ENCODE measurements around the gene CSNK2A2. TPM values are rescaled to one million over a fixed set of nuclear protein-coding genes. Genes with fewer than 3 reads are reported as not detected.
A peak's percentile ranks its signal among the peaks of the same experiment; 100 is the strongest.

CSNK2A2 gene
- total and polyA plus RNA-seq, 9 of the 15 experiments (the other 6 are each of a cell fraction or from before 2014, with no cell fraction given), result 20.8 to 109 (median 44.7) TPM

DNA sequence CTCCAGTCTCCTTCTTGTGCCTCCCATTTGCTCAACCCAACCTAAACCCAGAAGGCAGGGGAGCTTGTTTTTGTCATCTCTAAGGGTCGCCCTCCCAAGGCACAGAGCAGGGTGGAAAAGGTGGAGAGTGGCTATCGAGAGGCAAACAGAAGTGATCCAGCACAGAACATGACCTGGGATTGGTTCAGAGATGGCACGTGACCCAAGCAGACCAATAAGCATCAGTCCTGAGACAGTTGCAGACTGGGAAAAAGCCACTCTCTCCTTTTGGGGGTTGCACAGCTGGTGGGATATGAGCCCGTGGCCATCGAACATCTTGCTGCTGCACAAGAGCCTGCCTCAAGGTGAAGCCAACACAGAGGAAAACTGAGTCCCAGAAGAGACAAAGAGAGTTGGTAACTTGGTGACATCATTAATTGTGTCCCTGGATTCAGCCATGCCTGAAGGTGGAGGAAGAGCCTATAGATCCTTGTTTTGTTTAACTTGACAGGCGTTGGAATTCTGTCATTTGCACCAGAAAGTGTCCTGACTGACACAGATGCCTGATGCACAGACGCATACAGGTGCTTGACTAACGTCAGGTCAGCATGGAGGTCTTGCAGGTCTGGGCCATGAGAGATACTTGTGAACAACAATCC, 28.2 kb upstream of the CSNK2A2 start:
- Histone ChIP-seq H4K20me1 (replicated peaks; ENCODE audit: control insufficient read depth, insufficient read depth, low read length) (no peaks in the 10 kb centered on the region), H3K4me3 (no peak overlapping the region), H3K4me1 (replicated peaks in 1 of 2; ENCODE audit: control insufficient read depth in 2 of 2, insufficient read depth in 2 of 2, low read length in 2 of 2) (no peaks in the 10 kb centered on the region; a peak in 2 of 5 replicates), H3K9ac (ENCODE audit: insufficient read depth in 1 of 2, low read depth in 2 of 2, low read length in 2 of 2) (no peak overlapping the region; a peak in 1 of 4 replicates), H3K27ac (ENCODE audit: extremely low read depth, low read depth, low read length) (no peak overlapping the region), H3K36me3 (ENCODE audit: control insufficient read depth, insufficient read depth, low read length) (no peaks in the 10 kb centered on the region), H3K9me3 (replicated peaks; ENCODE audit: control insufficient read depth, insufficient read depth, low read depth, low read length) (no peaks in the 10 kb centered on the region), H3K9me1 (ENCODE audit: control insufficient read depth, insufficient read depth, low read length) (no peaks in the 10 kb centered on the region), H3K79me2 (ENCODE audit: control insufficient read depth, insufficient read depth, low read length) (no peaks in the 10 kb centered on the region), H2AFZ (ENCODE audit: low read depth, low read length) (peak overlapping the region; percentile 87), H3K27me3 (ENCODE audit: control insufficient read depth in 2 of 2, insufficient read depth in 2 of 2, low read length in 2 of 2) (no peaks in the 10 kb centered on the region), H3K4me2 (ENCODE audit: insufficient read depth, low read length) (peak overlapping the region; percentile 32; the same call in 1 of the 2 replicates)
- FAIRE-seq (peak; percentile 48), ATAC-seq (peak; percentile 88), DNase-seq (ENCODE audit: extremely low read depth in 1 of 4, low spot score in 3 of 4) (peak; percentile 28 to 56 (median 48))
- in situ Hi-C loops (cut with MboI) (no loop called here), intact Hi-C loops (cut with micrococcal nuclease) (no loop called here)
- WGBS (ENCODE audit: insufficient coverage, low coverage, missing lambda C conversion rate), result 22% methylated on average over 8 of the region's 8 CpGs
- ChIA-PET CTCF (ENCODE audit: low intra/inter-chr PET ratio) (interaction anchor here (0.5 kb wide), 1 partner anchor 29 kb away, joined by 3 read pairs; no protein-coding TSS in a partner anchor), POLR2A (no interaction called here)
- TF ChIP-seq POLR2AphosphoS2 (IDR thresholded peaks at IDR 0.05; ENCODE audit: low read length), result no peak
- no peak for TF ChIP-seq TBP (optimal IDR thresholded peaks at IDR 0.05; ENCODE audit: low read depth, low read length)
- no peak for TF ChIP-seq PYGO2 (tag; IDR thresholded peaks at IDR 0.05)
- TF ChIP-seq, protein P1, sequence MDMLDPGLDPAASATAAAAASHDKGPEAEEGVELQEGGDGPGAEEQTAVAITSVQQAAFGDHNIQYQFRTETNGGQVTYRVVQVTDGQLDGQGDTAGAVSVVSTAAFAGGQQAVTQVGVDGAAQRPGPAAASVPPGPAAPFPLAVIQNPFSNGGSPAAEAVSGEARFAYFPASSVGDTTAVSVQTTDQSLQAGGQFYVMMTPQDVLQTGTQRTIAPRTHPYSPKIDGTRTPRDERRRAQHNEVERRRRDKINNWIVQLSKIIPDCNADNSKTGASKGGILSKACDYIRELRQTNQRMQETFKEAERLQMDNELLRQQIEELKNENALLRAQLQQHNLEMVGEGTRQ (CRISPR knock-in tag; IDR thresholded peaks at IDR 0.05), result peak; percentile 92
- TF ChIP-seq ATF7 (IDR thresholded peaks at IDR 0.05), result peak; percentile 20; the same call in 1 of the 2 replicates
- peak; percentile 73 for TF ChIP-seq NFYB (IDR thresholded peaks at IDR 0.05; ENCODE audit: extremely low read depth, insufficient read length)
- no peak for TF ChIP-seq PKNOX1 (IDR thresholded peaks at IDR 0.05)
- TF ChIP-seq ZFP30 (CRISPR knock-in tag; IDR thresholded peaks at IDR 0.05; ENCODE audit: borderline replicate concordance), result no peak
- peak; percentile 93 for TF ChIP-seq USF1 (CRISPR knock-in tag; IDR thresholded peaks at IDR 0.05)
- TF ChIP-seq RBBP5 (IDR thresholded peaks at IDR 0.05; ENCODE audit: borderline replicate concordance, insufficient read depth, low read length, poor library complexity, severe bottlenecking), result no peak
- no peak for TF ChIP-seq ZNF444 (CRISPR knock-in tag; IDR thresholded peaks at IDR 0.05)
- TF ChIP-seq TOE1 (IDR thresholded peaks at IDR 0.05; ENCODE audit: borderline replicate concordance), result peak; percentile 69; the same call in 1 of the 2 replicates
- no peak for TF ChIP-seq TOE1 (CRISPR knock-in tag; IDR thresholded peaks at IDR 0.05; ENCODE audit: borderline replicate concordance, low read depth)
- no peak for TF ChIP-seq PHB (CRISPR knock-in tag; IDR thresholded peaks at IDR 0.05)
- no peak for TF ChIP-seq PHF21A (IDR thresholded peaks at IDR 0.05; ENCODE audit: borderline replicate concordance, low read depth)
- TF ChIP-seq, protein P2, sequence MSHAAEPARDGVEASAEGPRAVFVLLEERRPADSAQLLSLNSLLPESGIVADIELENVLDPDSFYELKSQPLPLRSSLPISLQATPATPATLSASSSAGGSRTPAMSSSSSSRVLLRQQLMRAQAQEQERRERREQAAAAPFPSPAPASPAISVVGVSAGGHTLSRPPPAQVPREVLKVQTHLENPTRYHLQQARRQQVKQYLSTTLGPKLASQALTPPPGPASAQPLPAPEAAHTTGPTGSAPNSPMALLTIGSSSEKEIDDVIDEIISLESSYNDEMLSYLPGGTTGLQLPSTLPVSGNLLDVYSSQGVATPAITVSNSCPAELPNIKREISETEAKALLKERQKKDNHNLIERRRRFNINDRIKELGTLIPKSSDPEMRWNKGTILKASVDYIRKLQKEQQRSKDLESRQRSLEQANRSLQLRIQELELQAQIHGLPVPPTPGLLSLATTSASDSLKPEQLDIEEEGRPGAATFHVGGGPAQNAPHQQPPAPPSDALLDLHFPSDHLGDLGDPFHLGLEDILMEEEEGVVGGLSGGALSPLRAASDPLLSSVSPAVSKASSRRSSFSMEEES (CRISPR knock-in tag; IDR thresholded peaks at IDR 0.05), result peak; percentile 45
- TF ChIP-seq CBFA2T2 (conservative IDR thresholded peaks at IDR 0.05), result 0 out of 2 replicates have a peak, but pooled peaks have one; percentile 34
- TF ChIP-seq POLR2G (IDR thresholded peaks at IDR 0.05; ENCODE audit: low read depth, low read length), result no peak
- TF ChIP-seq RAD51 (IDR thresholded peaks at IDR 0.05; ENCODE audit: borderline replicate concordance, low read depth), result peak; percentile 82; the same call in 1 of the 2 replicates
- no TSS peak for BruUV-seq (replicated peaks)

Data from K562 (cell line).